ENCODE results near the gene WNT1.

WNT1 gene

DNA sequence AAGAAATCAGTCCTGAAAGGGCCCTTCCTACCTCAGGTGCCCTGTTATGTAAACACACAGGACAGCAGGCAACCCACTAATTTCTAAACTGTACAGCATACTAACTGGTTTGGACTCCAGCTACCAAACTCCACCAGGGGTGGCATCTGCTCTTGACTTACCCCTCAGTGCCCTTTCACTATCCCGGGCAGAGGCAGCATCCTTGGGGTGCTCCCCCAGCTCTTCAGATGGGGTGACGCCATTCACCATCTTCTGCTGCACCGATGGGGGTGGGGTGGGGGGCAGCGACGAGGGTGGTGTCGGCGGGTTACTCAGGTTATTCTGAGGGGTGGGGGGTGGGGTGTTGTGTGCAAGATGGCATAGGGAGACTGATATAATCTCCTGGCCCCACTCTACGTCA, 52.0 kb downstream of the WNT1 start:
- Histone ChIP-seq H3K79me2 (ENCODE audit: insufficient read depth, low read depth) (no peaks in the 10 kb centered on the region), H3K4me3 (IDR thresholded peaks at IDR 0.05; ENCODE audit: insufficient read depth, low read depth, low read length) (no peak overlapping the region), H3K27me3 (ENCODE audit: insufficient read depth, low read depth) (no peaks in the 10 kb centered on the region), H2AFZ (ENCODE audit: low read depth) (no peak overlapping the region), H3K36me3 (ENCODE audit: insufficient read depth) (peaks cover 13% of the 10 kb centered on the region; the same call in 1 of the 2 replicates), H3K9ac (no peak overlapping the region), H3K4me1 (ENCODE audit: low read depth, poor library complexity, severe bottlenecking) (no peaks in the 10 kb centered on the region), H3K27ac (no peak overlapping the region), H3K4me2 (no peak overlapping the region), H4K20me1 (ENCODE audit: insufficient read depth) (no peaks in the 10 kb centered on the region)
- TF ChIP-seq, protein P1, sequence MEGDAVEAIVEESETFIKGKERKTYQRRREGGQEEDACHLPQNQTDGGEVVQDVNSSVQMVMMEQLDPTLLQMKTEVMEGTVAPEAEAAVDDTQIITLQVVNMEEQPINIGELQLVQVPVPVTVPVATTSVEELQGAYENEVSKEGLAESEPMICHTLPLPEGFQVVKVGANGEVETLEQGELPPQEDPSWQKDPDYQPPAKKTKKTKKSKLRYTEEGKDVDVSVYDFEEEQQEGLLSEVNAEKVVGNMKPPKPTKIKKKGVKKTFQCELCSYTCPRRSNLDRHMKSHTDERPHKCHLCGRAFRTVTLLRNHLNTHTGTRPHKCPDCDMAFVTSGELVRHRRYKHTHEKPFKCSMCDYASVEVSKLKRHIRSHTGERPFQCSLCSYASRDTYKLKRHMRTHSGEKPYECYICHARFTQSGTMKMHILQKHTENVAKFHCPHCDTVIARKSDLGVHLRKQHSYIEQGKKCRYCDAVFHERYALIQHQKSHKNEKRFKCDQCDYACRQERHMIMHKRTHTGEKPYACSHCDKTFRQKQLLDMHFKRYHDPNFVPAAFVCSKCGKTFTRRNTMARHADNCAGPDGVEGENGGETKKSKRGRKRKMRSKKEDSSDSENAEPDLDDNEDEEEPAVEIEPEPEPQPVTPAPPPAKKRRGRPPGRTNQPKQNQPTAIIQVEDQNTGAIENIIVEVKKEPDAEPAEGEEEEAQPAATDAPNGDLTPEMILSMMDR (conservative IDR thresholded peaks at IDR 0.05; ENCODE audit: low read depth, low read length): no peak

DNA sequence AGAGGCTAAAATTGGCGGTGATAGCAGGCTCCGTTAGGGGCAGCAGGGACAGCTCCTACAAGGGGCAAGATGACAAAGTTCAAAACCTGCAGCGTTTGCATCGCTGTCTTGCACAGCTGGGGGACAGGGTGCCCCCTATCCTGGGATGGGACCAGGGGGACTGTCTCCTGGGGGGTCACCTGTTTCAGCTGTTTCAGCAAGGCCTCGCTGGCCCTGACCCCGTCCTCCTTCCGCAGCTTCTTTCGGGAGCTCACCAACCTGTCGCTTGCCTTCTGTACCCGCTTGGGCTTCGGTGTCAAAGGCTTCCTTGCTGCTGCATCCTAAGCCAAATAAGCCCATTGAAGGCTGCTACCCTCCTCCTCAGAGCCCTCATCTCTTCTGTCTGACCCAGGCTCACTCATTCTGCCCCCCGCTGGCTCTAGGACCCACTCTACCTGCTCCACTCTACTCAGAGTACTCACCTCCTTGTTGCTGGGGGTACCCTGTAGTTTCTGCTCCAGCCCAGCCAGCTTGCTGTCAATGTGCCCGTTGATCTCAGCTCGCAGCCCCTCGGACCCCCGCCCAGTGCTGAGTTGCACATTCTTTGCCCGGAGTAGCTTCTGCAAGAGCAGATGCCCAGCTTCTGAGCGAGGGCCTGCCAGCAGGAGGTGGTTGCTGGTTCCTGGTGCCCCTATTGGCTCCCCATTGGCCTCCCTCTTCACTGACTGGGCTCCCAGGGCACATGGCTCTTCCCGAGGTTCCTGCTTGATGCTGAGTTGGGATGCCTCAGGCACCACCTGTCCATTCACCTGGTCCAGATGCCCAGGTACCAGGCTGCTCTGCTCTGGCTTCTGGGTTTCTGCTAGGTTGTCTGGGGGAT, 52.8 kb downstream of the WNT1 start:
- Histone ChIP-seq H3K4me1 (ENCODE audit: low read depth, poor library complexity, severe bottlenecking) (no peaks in the 10 kb centered on the region), H3K36me3 (ENCODE audit: insufficient read depth) (peaks cover 13% of the 10 kb centered on the region; the same call in 1 of the 2 replicates), H3K9ac (no peak overlapping the region), H3K27ac (no peak overlapping the region), H3K79me2 (ENCODE audit: insufficient read depth, low read depth) (no peaks in the 10 kb centered on the region), H3K4me2 (no peak overlapping the region), H3K4me3 (IDR thresholded peaks at IDR 0.05; ENCODE audit: insufficient read depth, low read depth, low read length) (no peak overlapping the region), H3K27me3 (ENCODE audit: insufficient read depth, low read depth) (no peaks in the 10 kb centered on the region), H2AFZ (ENCODE audit: low read depth) (no peak overlapping the region), H4K20me1 (ENCODE audit: insufficient read depth) (no peaks in the 10 kb centered on the region)
- TF ChIP-seq, protein P1 (conservative IDR thresholded peaks at IDR 0.05; ENCODE audit: low read depth, low read length): no peak

DNA sequence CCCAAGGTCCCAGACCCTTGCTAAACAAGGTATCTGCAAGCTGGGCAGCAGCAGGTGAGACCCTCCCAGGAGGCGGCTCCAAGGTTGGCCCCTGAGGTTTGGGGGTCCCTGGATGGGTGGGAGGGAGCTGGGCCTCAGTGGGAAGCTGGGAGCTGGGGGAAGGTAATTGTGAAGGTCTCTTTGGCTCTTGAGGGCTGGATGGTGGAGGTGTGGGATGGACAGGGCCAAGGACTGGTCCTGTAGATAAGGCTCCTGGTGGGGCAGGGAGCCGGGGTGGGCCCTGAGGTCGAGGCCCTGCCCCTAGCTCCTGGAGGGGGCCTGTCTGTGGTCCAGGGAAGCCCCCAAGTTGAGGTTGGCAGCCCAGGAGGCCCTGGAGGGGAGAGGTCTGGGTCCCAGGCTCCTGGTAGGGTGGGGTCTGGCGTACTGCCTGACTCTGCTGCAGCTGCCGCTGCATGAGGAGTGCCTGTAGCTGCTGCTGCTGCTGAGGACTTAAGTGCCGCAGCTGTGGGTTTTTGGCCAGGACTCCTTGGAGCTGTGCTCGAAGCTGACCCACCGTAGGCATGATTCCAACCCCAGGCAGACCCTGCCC, 53.5 kb downstream of the WNT1 start:
- Histone ChIP-seq H3K4me3 (IDR thresholded peaks at IDR 0.05; ENCODE audit: insufficient read depth, low read depth, low read length) (no peak overlapping the region), H3K27me3 (ENCODE audit: insufficient read depth, low read depth) (no peaks in the 10 kb centered on the region), H4K20me1 (ENCODE audit: insufficient read depth) (no peaks in the 10 kb centered on the region), H3K9ac (no peak overlapping the region), H2AFZ (ENCODE audit: low read depth) (no peak overlapping the region), H3K4me2 (no peak overlapping the region), H3K4me1 (ENCODE audit: low read depth, poor library complexity, severe bottlenecking) (no peaks in the 10 kb centered on the region), H3K79me2 (ENCODE audit: insufficient read depth, low read depth) (no peaks in the 10 kb centered on the region), H3K36me3 (ENCODE audit: insufficient read depth) (peaks cover 13% of the 10 kb centered on the region; the same call in 1 of the 2 replicates), H3K27ac (no peak overlapping the region)
- TF ChIP-seq, protein P1 (conservative IDR thresholded peaks at IDR 0.05; ENCODE audit: low read depth, low read length): no peak
